Endothelial cell of umbilical vein (primary cell): Measurements from ENCODE around the gene TNFSF4. TPM values are rescaled to one million over a fixed set of nuclear protein-coding genes. Genes with fewer than 3 reads are reported as not detected.
"Not testable (repeated sequence)": the region's sequence is repeated elsewhere in the genome, so short reads cannot be mapped to it uniquely, and the experiment has no call there.

Experiments
- BruUV-seq: library from RNA; stranded (reverse); fragments of 400-500 nt; replicated peaks from 2 replicates; lab custom pipeline; 2021; lab: Mats Ljungman, UMichigan
- CTCF ChIA-PET: fragments of 300-600, 350-600 bp; sonication (Branson Sonifier 250); formaldehyde crosslinking; loops from one replicate; lab custom pipeline; 2021; ENCODE audit warnings: antibody characterized with exemption, inconsistent platforms; lab: Charles Lee
- POLR2A ChIA-PET: fragments of 300-600, 350-600 bp; sonication (Branson Sonifier 250); formaldehyde crosslinking; loops from one replicate; lab custom pipeline; 2021; ENCODE audit warnings: antibody characterized with exemption, inconsistent platforms; lab: Charles Lee
- DNase-seq: peaks from one replicate; pipeline ENCODE4 v3.0.0-alpha.2; 2011; ENCODE audit warnings: low read depth, low spot score
- FAIRE-seq: peaks from 2 replicates; lab custom pipeline; 2011; peaks lifted over from hg19 to GRCh38; lab: Jason Lieb, UNC
- H2AFZ ChIP-seq: 2 replicates; pipeline ENCODE4 v1.6.0; 2012; ENCODE audit warnings: low read depth, low read length, control low read depth, inconsistent platforms
- H3K27ac ChIP-seq: 2 replicates; pipeline ENCODE4 v1.5.1; 2011; ENCODE audit warnings: low read depth, mild to moderate bottlenecking, control low read depth, low read length, moderate library complexity; ENCODE audit not compliant: insufficient read depth
- H3K27me3 ChIP-seq, 2 experiments: 2 replicates each; pipeline versions ENCODE4 v1.6.0 to v1.6.1; 2011; ENCODE audit warnings: low read length in 2 of 2, mixed read lengths in 1 of 2; ENCODE audit not compliant: control insufficient read depth in 2 of 2, insufficient read depth in 2 of 2
- H3K36me3 ChIP-seq, 2 experiments: 2 replicates in 1 of 2; 3 replicates in 1 of 2; pipeline ENCODE4 v1.5.1; 2011; ENCODE audit warnings: low read length in 2 of 2, mild to moderate bottlenecking in 1 of 2, moderate library complexity in 1 of 2; ENCODE audit not compliant: control insufficient read depth in 2 of 2, insufficient read depth in 2 of 2; ENCODE audit errors: extremely low read depth in 1 of 2
- H3K4me1 ChIP-seq: 3 replicates; pipeline ENCODE4 v1.5.1; 2011; ENCODE audit warnings: mild to moderate bottlenecking, low read length; ENCODE audit not compliant: control insufficient read depth, insufficient read depth; ENCODE audit errors: extremely low read depth
- H3K4me2 ChIP-seq: 2 replicates; pipeline ENCODE4 v1.6.1; 2011; ENCODE audit warnings: low read length, control low read depth, mixed read lengths; ENCODE audit not compliant: insufficient read depth
- H3K4me3 ChIP-seq, 3 experiments: fragments of 200-600 bp in 1 of 3; sonication (generic), shearing (Covaris generic) in 1 of 3; replicated peaks in 1 of 3; 2 replicates each; pipeline ENCODE4 v1.5.1; 2011 to 2016; ENCODE audit warnings: control low read depth in 3 of 3, low read length in 3 of 3, mild to moderate bottlenecking in 2 of 3, inconsistent platforms in 1 of 3, low read depth in 1 of 3, moderate library complexity in 1 of 3; ENCODE audit not compliant: insufficient read depth in 1 of 3
- H3K79me2 ChIP-seq: 2 replicates; pipeline ENCODE4 v1.6.0; 2012; ENCODE audit warnings: low read length, inconsistent platforms; ENCODE audit not compliant: control insufficient read depth, insufficient read depth
- H3K9ac ChIP-seq: replicated peaks from 2 replicates; pipeline ENCODE3; 2011; ENCODE audit warnings: low read length, control low read depth; ENCODE audit not compliant: insufficient read depth; ENCODE audit errors: extremely low read depth
- H3K9me1 ChIP-seq: replicated peaks from 3 replicates; pipeline ENCODE4 v1.6.0; 2011; ENCODE audit warnings: mild to moderate bottlenecking, low read length; ENCODE audit not compliant: control insufficient read depth, insufficient read depth; ENCODE audit errors: extremely low read depth
- H3K9me3 ChIP-seq: replicated peaks from 2 replicates; pipeline ENCODE4 v1.5.1; 2012; ENCODE audit warnings: low read length, inconsistent platforms; ENCODE audit not compliant: control insufficient read depth, insufficient read depth
- H4K20me1 ChIP-seq: replicated peaks from 2 replicates; pipeline ENCODE3; 2011; ENCODE audit warnings: mild to moderate bottlenecking, low read length; ENCODE audit not compliant: control insufficient read depth, insufficient read depth; ENCODE audit errors: extremely low read depth
- FOS ChIP-seq: IDR thresholded peaks from 2 replicates; pipeline ENCODE4 v1.6.1; 2011; ENCODE audit warnings: mild to moderate bottlenecking, low read length, moderate library complexity, borderline replicate concordance; ENCODE audit not compliant: insufficient read depth
- GATA2 ChIP-seq: IDR thresholded peaks from 2 replicates; pipeline ENCODE4 v1.7.0; 2011; ENCODE audit warnings: low read depth, mild to moderate bottlenecking, moderate library complexity, mixed read lengths, low read length; ENCODE audit not compliant: insufficient read length, insufficient read depth
- MAX ChIP-seq: IDR thresholded peaks from 2 replicates; pipeline ENCODE4 v1.6.1; 2011; ENCODE audit not compliant: insufficient read depth, insufficient read length
- MYC ChIP-seq: IDR thresholded peaks from one replicate; pipeline ENCODE4 v1.6.1; 2011; ENCODE audit warnings: mild to moderate bottlenecking, low read depth, low read length
- POLR2A ChIP-seq: IDR thresholded peaks from 2 replicates; pipeline ENCODE4 v1.6.1; 2012; ENCODE audit warnings: low read depth, mild to moderate bottlenecking, control low read depth, low read length
- POLR2AphosphoS5 ChIP-seq: IDR thresholded peaks from 2 replicates; pipeline ENCODE4 v1.6.1; 2012; ENCODE audit warnings: low read depth, mild to moderate bottlenecking, control low read depth, low read length, moderate library complexity; ENCODE audit not compliant: insufficient read depth
- dilution Hi-C: fragments of 300-500 bp; cut with MboI; formaldehyde crosslinking; loops from one replicate; pipeline ENCODE4 v1.15.0; 2019; ENCODE audit warnings: low sequenced_read_pairs; ENCODE audit not compliant: extremely low pct_ligation_motif_present
- intact Hi-C: fragments of 100-400 bp; cut with micrococcal nuclease; formaldehyde crosslinking; loops from one replicate; pipeline ENCODE4 v1.10.0; 2022
- polyA plus RNA-seq, 4 experiments: library from polyadenylated mRNA; depleted of rRNA in 3 of 4; stranded (reverse) in 3 of 4; unstranded in 1 of 4; fragments of >200 nt; gene quantifications; 2 replicates each; pipeline versions ENCODE4 v1.2.1 to v1.2.3, GENCODE V29; 2011 to 2012; ENCODE audit warnings: missing spikeins in 1 of 4
- total RNA-seq: library from RNA; stranded (reverse); gene quantifications from 2 replicates; pipeline ENCODE4 v1.2.3, GENCODE V29; 2021

Gene TNFSF4
- total and polyA plus RNA-seq, 2 donors (not counting 3 experiments of a cell fraction or from before 2014, with no cell fraction given), result 44.9 to 88.1 TPM

GRCh38 chr1:173234899-173235298 is 27.8 kb upstream of the TNFSF4 start:
- intact Hi-C loops, result no loop called here
- no TSS peak for BruUV-seq
- dilution Hi-C loops, result no loop called here
- H3K27me3 ChIP-seq, result no peaks in the 10 kb centered on the region
- no peaks in the 10 kb centered on the region for H3K79me2 ChIP-seq
- no peak overlapping the region for H3K27ac ChIP-seq
- H3K9me1 ChIP-seq, result no peaks in the 10 kb centered on the region
- no peaks in the 10 kb centered on the region for H3K36me3 ChIP-seq
- H4K20me1 ChIP-seq, result no peaks in the 10 kb centered on the region
- H2AFZ ChIP-seq, result no peak overlapping the region
- H3K4me2 ChIP-seq, result no peak overlapping the region
- H3K9ac ChIP-seq, result no peak overlapping the region
- no peaks in the 10 kb centered on the region for H3K9me3 ChIP-seq
- DNase-seq (no peak), FAIRE-seq (no peak)
- H3K4me1 ChIP-seq, result no peaks in the 10 kb centered on the region
- no peak for TF ChIP-seq MYC
- no peak for TF ChIP-seq POLR2AphosphoS5
- no peak for TF ChIP-seq GATA2
- no peak for TF ChIP-seq FOS
- TF ChIP-seq POLR2A, result no peak
- TF ChIP-seq MAX, result no peak
- no peak overlapping the region for H3K4me3 ChIP-seq
- POLR2A ChIA-PET, result no interaction called here
- CTCF ChIA-PET, result interaction anchor here (1.2 kb wide), 1 partner anchor 20 kb away, joined by 5 read pairs; no protein-coding TSS in a partner anchor

GRCh38 chr1:173234434-173234833 is 27.3 kb upstream of the TNFSF4 start:
- H4K20me1 ChIP-seq, H3K9me1 ChIP-seq, BruUV-seq, H3K27ac ChIP-seq, H3K79me2 ChIP-seq, dilution Hi-C loops, CTCF ChIA-PET, POLR2A ChIA-PET, DNase-seq, H2AFZ ChIP-seq, H3K4me2 ChIP-seq, intact Hi-C loops, H3K9ac ChIP-seq, H3K4me1 ChIP-seq, H3K9me3 ChIP-seq, H3K4me3 ChIP-seq, H3K27me3 ChIP-seq, H3K36me3 ChIP-seq, FAIRE-seq: not testable (repeated sequence)

GRCh38 chr1:173229031-173229430 is 21.9 kb upstream of the TNFSF4 start:
- H3K9me1 ChIP-seq, DNase-seq, H4K20me1 ChIP-seq, intact Hi-C loops, H3K4me3 ChIP-seq, H3K4me2 ChIP-seq, POLR2A ChIA-PET, H3K79me2 ChIP-seq, H2AFZ ChIP-seq, H3K36me3 ChIP-seq, dilution Hi-C loops, H3K4me1 ChIP-seq, H3K27me3 ChIP-seq, H3K9ac ChIP-seq, H3K27ac ChIP-seq, BruUV-seq, H3K9me3 ChIP-seq, FAIRE-seq: not testable (repeated sequence)
- CTCF ChIA-PET, result interaction anchor here (0.9 kb wide), 1 partner anchor 26 kb away, joined by 4 read pairs; no protein-coding TSS in a partner anchor
